Esophagus (tissue), 2 donors: ENCODE measurements around the gene ZNF783. TPM values are rescaled to one million over a fixed set of nuclear protein-coding genes. Genes with fewer than 3 reads are reported as not detected.
"Not testable (repeated sequence)": the region's sequence is repeated elsewhere in the genome, so short reads cannot be mapped to it uniquely, and the experiment has no call there.

Experiments
- H3K27ac ChIP-seq, 2 donors: one replicate each; pipeline ENCODE4 v1.5.1; 2013; ENCODE audit warnings: low read depth in 2 of 2, mild to moderate bottlenecking in 2 of 2, inconsistent platforms in 1 of 2, low read length in 1 of 2, moderate library complexity in 1 of 2
- H3K27me3 ChIP-seq, 2 donors: one replicate each; pipeline ENCODE4 v1.6.1; 2013; ENCODE audit warnings: low read length in 2 of 2, control low read depth in 1 of 2, mild to moderate bottlenecking in 1 of 2; ENCODE audit not compliant: insufficient read depth in 2 of 2, control insufficient read depth in 1 of 2
- H3K36me3 ChIP-seq, 2 donors: one replicate each; pipeline ENCODE4 v1.6.1; 2013; ENCODE audit warnings: low read length in 1 of 2; ENCODE audit not compliant: control insufficient read depth in 2 of 2, insufficient read depth in 2 of 2
- H3K4me1 ChIP-seq, 2 donors: one replicate each; pipeline ENCODE4 v1.6.1; 2013; ENCODE audit warnings: low read length in 1 of 2; ENCODE audit not compliant: control insufficient read depth in 2 of 2, insufficient read depth in 2 of 2
- H3K4me3 ChIP-seq, 2 donors: one replicate each; pipeline ENCODE4 v1.5.1; 2013; ENCODE audit warnings: low read length in 2 of 2, mild to moderate bottlenecking in 2 of 2, low read depth in 1 of 2, moderate library complexity in 1 of 2
- H3K9me3 ChIP-seq, 2 donors: one replicate each; pipeline ENCODE4 v1.6.1; 2013; ENCODE audit warnings: mild to moderate bottlenecking in 2 of 2, low read depth in 1 of 2, low read length in 1 of 2, moderate library complexity in 1 of 2; ENCODE audit not compliant: control insufficient read depth in 2 of 2, insufficient read depth in 1 of 2
- WGBS, 2 donors: extraction: QIAGEN DNeasy Blood & Tissue Kit; methylation state at CpG; one replicate each; pipeline ENCODE4 v1.1.7; 2013; 5-methylcytosine and 5-hydroxymethylcytosine counted together
- polyA plus RNA-seq, 2 donors: library from polyadenylated mRNA; stranded (reverse); fragments of 200-250 nt; gene quantifications; one replicate each; pipeline ENCODE4 v1.2.3, GENCODE V29; 2013
- donor health status: healthy with polysubstance abuse.
- donor health status: Bipolar disorder and iron deficiency.

ZNF783 gene
- polyA plus RNA-seq, 2 donors = 4.2 to 7.9 TPM

DNA sequence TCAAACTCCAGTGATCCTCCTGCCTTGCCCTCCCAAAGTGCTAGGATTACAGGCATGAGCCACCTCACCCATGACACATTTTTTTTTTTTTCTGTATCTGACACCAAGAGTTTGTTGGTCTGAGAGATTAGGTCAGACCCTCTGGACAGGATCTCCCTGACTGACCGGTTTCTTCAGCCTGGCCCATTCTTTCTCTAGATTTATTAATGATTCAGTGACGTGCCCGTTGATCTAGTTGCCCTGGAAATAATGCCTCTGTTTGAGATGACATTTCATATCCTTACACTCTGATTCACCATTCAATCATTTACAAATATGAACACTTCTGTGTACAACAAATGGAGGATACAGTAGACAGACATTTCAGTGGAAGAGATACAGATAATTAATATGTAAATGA is 23.9 kb upstream of the ZNF783 start:
- 52 to 54% methylated on average over 3 of the region's 3 CpGs for WGBS, 2 donors
- no peaks in the 10 kb centered on the region for H3K27me3 ChIP-seq
- peaks cover 0 to 10% of the 10 kb centered on the region in 2 donors for H3K4me1 ChIP-seq
- H3K27ac ChIP-seq = peak overlapping the region; percentile 43 to 44
- H3K4me3 ChIP-seq = no peak overlapping the region
- H3K36me3 ChIP-seq = no peaks in the 10 kb centered on the region
- H3K9me3 ChIP-seq = no peaks in the 10 kb centered on the region

DNA sequence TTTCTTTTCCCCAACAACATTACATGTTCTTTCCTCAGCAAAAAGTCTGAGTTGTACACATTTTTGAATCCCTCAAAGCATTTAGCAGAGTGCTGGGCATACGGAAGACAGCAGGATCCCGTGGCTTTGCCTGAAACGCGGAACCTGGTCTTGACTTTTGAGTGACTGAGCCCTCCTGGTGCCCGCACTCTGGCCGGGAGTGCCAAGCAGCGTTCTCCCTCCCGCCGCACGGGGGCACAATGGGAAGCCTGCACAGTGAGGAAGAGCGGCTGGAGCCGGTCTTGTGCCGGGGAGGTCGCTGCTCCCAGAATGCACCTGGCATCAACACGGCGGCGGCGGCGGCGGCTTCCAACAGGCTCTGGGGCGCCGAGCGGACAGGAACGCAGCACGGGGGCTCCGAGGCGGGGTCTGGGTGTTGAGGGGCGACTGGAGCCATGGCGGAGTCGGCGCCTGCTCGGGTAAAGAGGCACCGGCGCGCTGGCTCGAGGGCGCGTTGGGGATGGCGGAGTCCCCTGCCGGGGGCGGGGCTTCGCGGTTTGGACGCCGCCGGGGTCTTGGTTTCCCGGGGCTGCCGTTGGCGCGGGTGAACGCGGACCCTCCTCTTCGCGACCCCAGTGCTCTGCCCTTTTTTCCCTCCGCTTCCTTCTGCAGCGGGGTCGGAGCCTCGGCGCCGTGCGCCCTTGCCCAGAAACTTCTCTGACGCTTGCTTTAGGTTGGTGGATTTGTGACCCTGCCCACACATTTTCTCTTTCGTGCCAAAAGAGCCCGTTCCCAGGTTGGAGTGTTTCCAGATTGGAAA is 22.5 kb upstream of the ZNF783 start, which contains the start of gene ZNF212:
TSS of gene ZNF212 (plus strand) at position 307 of the 799 bp plus-strand sequence. CDS start at position 435, 128 bp downstream.
- Histone ChIP-seq H3K4me1 (peaks cover 0 to 7% of the 10 kb centered on the region in 2 donors), H3K9me3 (no peaks in the 10 kb centered on the region), H3K27me3 (no peaks in the 10 kb centered on the region), H3K27ac (peak within 1 kb of the TSS; percentile 44 to 72), H3K36me3 (no peaks in the 10 kb centered on the region), H3K4me3 (peak within 1 kb of the TSS; percentile 84 to 93)
- WGBS, 2 donors = 0% methylated on average over 46 to 64 of the region's 64 CpGs

DNA sequence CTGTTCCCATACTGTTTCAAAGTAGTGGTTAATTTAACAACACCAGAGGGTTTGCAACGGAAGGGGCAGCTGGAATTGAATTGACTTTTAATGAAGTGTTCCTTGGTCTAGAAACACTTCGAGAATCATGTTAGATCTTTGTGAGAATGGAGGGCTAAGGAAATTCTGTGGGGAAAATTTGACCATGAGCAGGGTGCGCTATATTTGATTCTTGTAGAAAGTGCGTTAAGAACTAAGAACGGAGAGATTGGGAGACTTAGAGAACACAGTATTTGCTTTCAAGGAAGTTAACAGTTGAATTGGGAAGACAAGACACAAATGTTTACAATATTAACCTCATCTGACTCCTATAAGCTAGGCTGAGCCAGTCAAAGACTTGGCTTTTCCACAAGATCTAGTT is 21.4 kb upstream of the ZNF783 start:
- Histone ChIP-seq H3K9me3 (no peaks in the 10 kb centered on the region), H3K4me1 (peaks cover 0 to 7% of the 10 kb centered on the region in 2 donors), H3K36me3 (no peaks in the 10 kb centered on the region), H3K4me3 (peak overlapping the region; percentile 84 to 93), H3K27me3 (no peaks in the 10 kb centered on the region), H3K27ac (peak overlapping the region in 1 of 2 donors; percentile 13)
- WGBS, 2 donors = 74 to 77% methylated on average over 5 of the region's 5 CpGs

DNA sequence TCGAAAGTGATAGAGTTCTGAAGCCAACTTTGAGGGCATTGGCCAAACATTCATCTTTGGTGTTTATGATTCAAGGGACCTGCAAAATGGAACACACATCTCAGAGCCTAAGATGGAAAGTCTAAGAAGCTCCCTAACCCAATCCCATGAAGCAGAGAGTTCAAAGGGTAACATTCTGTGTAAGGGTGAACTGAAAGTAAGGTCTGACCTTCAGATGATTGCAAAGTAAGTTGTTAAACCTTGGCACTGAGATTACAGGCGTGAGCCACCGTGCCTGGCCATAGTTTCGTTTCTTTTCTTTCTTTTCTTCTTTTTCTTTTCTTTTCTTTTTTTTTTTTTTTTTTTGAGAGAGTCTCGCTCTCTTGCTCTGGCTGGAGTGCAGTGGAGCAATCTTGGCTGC is 20.3 kb upstream of the ZNF783 start:
- no peak overlapping the region for H3K4me3 ChIP-seq
- H3K27ac ChIP-seq = no peak overlapping the region
- no peaks in the 10 kb centered on the region for H3K9me3 ChIP-seq
- peaks cover 0 to 7% of the 10 kb centered on the region in 2 donors for H3K4me1 ChIP-seq
- no peaks in the 10 kb centered on the region for H3K36me3 ChIP-seq
- 92 to 94% methylated on average over 5 of the region's 5 CpGs for WGBS, 2 donors
- no peaks in the 10 kb centered on the region for H3K27me3 ChIP-seq

DNA sequence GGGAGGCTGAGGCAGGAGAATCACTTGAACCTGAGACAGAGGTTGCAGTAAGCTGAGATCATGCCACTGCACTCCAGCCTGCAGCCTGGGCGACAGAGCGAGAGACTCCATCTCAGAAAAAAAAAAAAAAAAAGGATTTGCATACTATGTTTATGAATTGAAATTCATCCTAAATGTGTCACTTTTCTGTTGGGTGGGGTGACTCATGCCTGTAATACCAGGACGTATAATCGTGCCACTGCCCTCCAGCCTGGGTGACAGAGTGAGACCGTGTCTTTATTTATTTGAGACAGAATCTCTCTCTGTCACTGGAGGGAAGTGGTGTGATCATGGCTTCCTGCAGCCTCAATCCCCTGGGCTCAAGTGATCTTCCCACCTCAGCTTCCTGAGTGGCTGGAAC is 16.8 kb upstream of the ZNF783 start:
- 58 to 71% methylated on average over 5 of the region's 5 CpGs for WGBS, 2 donors
- H3K9me3 ChIP-seq = no peaks in the 10 kb centered on the region
- H3K36me3 ChIP-seq = peaks cover 0 to 4% of the 10 kb centered on the region in 2 donors
- H3K27me3 ChIP-seq = no peaks in the 10 kb centered on the region
- no peak overlapping the region for H3K4me3 ChIP-seq
- peak overlapping the region; percentile 37 to 72 for H3K27ac ChIP-seq
- H3K4me1 ChIP-seq = peaks cover 0 to 2% of the 10 kb centered on the region in 2 donors

DNA sequence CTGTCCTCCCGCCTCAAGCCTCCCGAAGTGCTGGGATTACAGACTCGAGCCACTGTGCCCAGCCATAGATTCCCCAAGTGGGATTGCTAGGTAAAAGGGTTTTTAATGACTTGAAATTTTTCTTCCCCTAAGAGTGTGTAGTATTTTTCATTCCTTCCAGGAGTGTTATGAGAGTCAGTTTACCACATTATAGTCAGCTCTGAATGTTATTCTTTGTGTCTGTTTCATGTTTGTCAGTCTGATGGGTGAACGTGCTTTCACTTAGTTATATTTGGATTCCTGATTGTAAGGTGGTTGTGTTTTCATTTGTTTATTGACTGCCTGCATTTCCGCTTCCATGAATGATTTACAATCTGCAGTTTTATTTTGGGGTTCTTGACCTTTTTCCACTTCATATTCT is 16.3 kb upstream of the ZNF783 start:
- H3K9me3 ChIP-seq = no peaks in the 10 kb centered on the region
- H3K27ac ChIP-seq = peak overlapping the region; percentile 37 to 72
- peaks cover 2 to 9% of the 10 kb centered on the region in 2 donors for H3K36me3 ChIP-seq
- H3K4me3 ChIP-seq = no peak overlapping the region
- 80 to 84% methylated on average over 5 of the region's 5 CpGs for WGBS, 2 donors
- H3K4me1 ChIP-seq = peaks cover 0 to 2% of the 10 kb centered on the region in 2 donors
- no peaks in the 10 kb centered on the region for H3K27me3 ChIP-seq

DNA sequence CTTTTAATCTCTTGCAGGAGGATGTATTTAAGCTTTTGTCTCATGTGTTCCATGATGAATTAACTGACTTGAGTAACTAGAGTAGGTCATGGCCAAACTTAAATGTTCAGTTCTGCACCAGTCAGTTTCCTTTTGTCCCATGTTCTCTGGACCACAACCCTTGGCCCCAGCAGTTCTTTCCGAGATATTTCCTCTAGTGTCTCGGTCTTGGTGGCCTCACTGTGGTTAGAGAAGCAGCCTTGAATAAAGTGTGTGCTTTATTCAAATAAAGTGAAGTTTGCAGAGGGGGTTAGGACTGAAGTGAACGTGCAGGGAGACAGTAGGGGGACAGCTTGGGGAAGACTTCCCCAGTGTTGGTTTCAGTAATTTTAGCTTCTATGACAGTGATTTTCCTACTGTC is 13.2 kb upstream of the ZNF783 start:
- Histone ChIP-seq H3K27me3 (no peaks in the 10 kb centered on the region), H3K9me3 (no peaks in the 10 kb centered on the region), H3K36me3 (peaks cover 13 to 20% of the 10 kb centered on the region in 2 donors), H3K4me3 (no peak overlapping the region), H3K27ac (peak overlapping the region in 1 of 2 donors; percentile 41), H3K4me1 (no peaks in the 10 kb centered on the region)
- 70 to 72% methylated on average over 3 of the region's 3 CpGs for WGBS, 2 donors

DNA sequence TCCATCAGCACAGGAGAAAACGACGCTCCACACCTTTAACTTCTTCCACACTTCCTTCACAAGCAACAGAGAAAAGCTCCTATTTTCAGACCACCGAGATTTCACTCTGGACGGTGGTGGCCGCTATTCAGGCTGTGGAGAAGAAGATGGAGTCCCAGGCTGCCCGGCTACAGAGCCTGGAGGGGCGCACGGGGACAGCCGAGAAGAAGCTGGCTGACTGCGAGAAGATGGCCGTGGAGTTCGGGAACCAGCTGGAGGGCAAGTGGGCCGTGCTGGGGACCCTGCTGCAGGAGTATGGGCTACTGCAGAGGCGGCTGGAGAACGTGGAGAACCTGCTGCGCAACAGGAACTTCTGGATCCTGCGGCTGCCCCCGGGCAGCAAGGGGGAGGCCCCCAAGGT is 11.8 kb upstream of the ZNF783 start:
- not testable (repeated sequence) for H3K9me3 ChIP-seq, H3K4me1 ChIP-seq, H3K27me3 ChIP-seq, H3K4me3 ChIP-seq, H3K27ac ChIP-seq
- 93% methylated on average over 18 of the region's 18 CpGs for WGBS, 2 donors
- H3K36me3 ChIP-seq = peaks cover 17 to 30% of the 10 kb centered on the region in 2 donors

DNA sequence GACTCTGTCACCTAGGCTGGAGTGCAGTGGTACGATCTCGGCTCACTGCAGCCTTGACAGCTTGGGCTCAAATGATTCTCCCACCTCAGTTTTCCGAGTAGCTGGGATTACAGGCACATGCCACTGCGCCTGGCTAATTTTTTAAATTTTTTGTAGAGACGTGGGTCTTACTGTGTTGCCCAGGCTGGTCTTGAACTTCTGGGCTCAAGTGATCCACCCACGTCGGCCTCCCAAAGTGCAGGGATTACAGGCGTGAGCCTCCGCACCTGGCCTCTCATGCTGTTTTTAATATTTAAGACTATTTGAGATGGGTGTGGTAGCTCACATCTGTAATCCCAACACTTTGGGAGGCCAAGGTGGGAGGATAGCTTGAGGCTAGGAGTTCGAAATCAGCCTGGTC is 10.5 kb upstream of the ZNF783 start:
- not testable (repeated sequence) for H3K9me3 ChIP-seq, H3K27me3 ChIP-seq, H3K27ac ChIP-seq, H3K4me1 ChIP-seq, H3K4me3 ChIP-seq
- 95 to 97% methylated on average over 10 of the region's 10 CpGs for whole genome bisulfite sequencing, 2 donors
- peaks cover 21 to 32% of the 10 kb centered on the region in 2 donors for H3K36me3 ChIP-seq

DNA sequence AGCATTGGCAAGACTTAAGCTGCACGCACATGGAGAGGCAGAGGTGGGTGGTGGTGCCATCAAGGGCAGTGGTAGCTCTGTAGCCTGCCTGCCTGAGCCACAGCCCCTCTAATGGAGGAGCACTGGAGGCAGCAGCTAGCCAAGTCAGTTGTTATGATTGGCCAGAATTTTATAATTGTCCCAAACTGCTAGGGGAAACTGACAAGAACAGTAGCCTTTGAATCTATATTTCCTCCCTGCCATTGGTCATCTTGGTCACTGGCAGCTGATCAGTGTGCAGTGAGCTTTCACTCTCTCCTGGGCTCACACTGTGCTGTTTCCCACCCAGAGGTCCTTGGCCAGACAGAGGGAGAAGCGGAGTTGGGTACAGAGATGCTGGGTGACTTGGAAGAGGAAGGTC is 9.6 kb upstream of the ZNF783 start:
- peaks cover 0 to 3% of the 10 kb centered on the region in 2 donors for H3K4me1 ChIP-seq
- WGBS, 2 donors = 96 to 98% methylated on average over 2 of the region's 2 CpGs
- H3K9me3 ChIP-seq = no peaks in the 10 kb centered on the region
- no peak overlapping the region for H3K4me3 ChIP-seq
- H3K27ac ChIP-seq = no peak overlapping the region
- H3K36me3 ChIP-seq = peaks cover 21 to 32% of the 10 kb centered on the region in 2 donors
- H3K27me3 ChIP-seq = no peaks in the 10 kb centered on the region
